ENCODE results near the gene FDXR.
A peak's percentile ranks its signal among the peaks of the same experiment; 100 is the strongest.
"Not testable (repeated sequence)": the region's sequence is repeated elsewhere in the genome, so short reads cannot be mapped to it uniquely, and the experiment has no call there.

Gene FDXR

DNA sequence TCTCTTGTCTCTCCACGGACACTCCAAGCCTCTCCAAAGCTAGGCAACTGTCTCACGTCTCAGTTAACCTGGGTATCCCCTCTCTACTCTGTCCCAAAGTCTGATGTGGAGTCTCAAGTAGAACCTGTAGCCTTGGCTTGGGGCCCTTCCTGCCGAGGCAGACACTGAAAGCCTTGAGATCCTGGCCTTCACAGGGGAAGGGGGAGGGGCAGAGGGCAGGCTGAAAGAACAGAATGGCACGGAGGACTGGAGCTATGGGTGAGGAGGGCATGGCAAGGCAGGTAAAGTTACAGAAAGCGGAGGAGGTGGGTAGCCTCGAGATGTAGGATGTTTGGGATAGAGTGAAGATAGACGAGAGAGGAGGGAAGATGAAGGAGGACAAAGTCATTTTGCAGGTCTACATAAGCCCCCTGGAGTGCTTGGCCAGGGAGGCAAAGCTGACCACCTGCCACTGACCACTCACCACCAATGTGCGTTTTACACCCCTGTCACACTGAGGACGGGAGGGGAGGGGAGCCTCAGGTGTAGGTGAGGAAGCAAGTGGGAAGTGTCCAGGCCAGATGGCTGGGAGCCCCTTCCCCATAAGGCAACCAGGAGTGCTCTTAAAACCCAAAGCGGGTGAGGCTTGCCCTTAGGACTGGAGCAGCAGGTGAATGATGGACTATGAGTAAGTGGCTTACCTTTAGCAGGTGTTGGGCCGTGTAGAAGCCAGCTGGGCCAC lies 1.3 kb downstream of the FDXR start:
- no peak for DNase-seq

DNA sequence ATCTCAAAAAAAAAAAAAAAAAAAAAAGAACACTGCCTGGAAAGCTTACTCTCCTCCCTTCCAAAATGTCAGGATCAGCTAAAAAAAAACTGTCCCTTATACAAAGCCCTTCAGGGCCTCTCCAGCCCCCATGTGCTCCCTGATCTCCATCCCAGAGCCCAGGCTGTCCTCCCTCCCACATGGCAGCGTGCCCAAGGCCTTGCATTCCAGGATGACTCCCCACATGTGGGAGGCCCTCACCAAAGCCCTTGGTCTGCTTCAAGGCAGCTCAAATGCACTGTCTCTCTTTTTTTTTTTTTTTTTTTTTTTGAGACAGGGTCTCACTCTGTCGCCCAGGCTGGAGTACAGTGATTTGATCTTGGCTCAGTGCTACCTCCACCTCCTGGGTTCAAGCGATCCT lies 2.3 kb downstream of the FDXR start:
- DNase-seq, result no peak

DNA sequence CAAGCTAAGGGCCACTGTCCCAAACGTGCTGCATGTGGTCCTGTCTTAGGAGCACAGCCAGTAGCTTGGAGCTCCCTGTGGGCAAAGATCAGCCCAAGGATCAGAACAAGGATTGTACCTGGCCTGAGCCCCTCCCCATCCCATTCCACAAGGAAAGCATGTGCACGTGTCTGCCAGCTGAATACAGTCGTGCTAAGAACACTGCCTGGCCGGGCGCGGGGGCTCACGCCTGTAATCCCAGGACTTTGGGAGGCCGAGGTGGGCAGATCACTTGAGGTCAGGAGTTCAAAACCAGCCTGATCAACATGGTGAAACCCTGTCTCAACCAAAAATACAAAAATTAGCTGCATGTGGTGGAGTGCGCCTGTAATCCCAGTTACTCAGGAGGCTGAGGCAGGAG lies 2.8 kb downstream of the FDXR start:
- DNase-seq, result not testable (repeated sequence)

DNA sequence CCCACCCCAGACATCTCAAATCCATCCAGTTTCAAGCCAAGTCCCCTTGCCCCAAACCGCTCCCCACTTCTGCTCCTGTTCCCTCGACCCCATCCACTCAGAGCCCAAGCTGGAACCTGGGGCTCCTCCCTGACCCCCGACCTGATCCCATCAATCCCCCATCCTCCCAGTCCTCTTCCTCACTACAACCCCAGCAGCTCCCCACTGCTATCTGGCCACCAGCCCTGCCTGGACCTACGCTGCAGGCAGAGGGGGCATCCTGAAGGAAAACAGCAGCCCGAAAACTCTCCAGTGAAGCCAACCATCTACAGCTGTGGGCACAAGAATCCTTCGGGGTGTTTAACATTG lies 3.9 kb downstream of the FDXR start:
- no peak for DNase-seq

DNA sequence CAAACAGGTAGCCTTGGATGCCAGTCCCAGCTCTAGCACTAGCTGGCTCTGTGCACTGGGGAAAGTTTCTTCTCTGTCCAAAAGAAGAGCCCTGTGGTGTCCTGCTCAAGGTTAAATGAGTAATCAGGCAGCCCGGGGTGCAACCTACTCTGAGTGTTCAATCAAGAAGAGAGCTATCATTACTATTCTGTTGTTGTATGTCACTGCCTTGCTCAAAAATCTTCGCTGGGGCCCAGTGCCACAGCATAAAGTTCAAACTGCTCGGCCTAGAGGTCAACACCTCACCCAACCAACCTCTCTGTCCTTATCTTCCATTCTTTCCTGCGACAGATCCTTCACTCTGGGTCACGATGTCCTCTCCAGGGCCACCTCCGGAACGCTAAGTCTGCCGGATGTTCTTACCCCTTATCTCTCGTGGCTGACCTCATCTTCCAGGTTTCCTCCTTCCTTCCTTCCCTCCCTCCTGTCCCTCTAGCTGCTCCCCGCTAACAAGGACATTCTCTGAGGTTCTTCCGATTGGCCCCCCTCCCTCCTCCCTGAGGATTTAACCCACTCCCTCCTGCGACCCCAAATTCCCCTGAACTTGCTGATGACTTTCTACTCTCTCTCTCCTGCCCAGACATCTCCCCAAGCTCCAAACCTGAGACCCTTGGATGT lies 4.4 kb downstream of the FDXR start:
- no peak for DNase-seq

DNA sequence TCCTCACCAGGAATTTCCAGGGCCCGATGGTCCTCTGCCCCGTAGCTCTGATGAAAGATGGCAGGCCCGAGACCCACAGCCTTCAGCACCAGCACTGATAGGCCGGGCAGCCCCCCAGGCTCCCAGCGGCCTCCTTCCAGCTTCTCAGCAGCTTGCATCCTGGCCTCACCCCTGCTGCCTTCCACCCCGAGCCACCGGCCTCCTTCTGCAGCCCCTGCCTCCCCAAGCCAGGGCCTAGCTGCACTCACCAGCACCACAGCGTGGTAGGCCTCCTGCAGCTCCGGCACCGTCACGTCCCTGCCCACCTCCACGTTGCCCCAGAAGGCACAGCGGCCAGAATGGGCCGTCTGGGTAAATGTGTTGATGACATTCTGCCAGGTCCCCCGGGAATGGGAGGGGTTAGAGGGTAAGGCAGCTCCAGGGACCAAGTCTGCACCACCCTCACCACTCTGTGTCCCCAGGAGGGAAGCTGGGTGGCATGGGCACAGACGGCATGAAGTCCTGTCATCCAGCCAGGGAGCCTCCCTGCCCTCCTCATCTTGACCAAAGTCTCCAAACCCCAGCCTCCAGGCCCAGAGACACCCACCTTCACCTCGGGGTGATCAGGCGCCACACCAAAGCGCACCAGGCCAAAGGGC lies 6.5 kb downstream of the FDXR start:
- DNase-seq, result no peak

DNA sequence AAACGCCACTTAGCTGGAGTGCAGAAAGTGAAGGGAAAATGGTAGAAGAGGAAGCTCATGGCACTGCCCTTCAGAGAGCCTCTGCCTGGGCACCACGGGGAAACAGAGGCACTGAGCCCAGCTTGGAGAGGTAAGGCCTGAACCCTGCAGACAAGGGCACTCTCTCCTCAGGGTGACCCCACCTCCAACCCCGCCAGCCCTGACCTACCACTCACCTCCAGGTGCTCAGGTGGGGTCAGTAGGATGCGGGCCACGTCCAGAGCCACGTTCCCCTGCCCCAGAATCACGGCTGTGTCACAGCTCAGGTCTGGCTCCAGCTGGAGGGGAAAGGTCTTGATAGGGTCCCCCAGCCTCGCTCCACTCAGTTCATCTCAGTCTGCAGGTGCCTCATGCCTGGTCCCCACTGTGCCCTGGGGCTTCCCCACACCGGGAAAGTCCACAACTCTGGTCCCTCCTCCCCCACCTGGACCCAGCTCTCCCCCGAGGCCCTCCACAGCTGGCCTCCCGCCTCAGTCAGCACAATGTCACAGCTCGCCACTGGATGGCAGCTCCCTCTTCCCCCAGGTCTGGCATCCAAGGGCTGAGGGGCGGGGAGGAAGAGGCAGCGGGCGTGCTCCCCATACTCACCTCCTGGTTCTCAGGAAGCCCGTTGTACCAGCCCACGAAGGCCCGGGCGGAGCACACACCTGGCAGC lies 7.1 kb downstream of the FDXR start:
- DNase-seq, result no peak

DNA sequence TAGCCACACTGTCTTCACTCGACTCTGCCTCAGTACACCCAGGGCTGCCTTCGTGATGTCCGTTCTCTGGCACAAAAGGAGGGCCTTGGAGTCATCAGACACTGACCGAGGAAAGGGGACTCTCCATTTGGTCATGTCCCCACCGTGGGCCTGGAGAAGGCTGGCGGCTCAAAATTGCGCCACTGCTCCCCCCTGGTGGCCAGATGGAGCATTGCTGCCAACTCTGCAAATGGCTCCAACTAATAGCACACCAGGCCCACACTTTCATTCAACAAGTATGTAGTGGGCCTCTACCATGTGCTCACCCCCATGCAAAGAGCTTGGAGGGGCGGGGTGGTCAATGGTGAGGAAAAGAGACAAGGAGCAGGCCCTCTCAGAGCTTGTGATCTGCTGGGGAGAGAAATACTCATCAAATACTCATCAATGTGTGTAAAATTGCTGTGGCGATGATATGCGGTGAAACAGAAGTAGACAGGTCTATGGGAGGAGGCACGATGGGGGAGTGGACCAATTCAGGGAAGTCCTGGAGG lies 7.9 kb downstream of the FDXR start:
- DNase-seq, result peak; percentile 77

DNA sequence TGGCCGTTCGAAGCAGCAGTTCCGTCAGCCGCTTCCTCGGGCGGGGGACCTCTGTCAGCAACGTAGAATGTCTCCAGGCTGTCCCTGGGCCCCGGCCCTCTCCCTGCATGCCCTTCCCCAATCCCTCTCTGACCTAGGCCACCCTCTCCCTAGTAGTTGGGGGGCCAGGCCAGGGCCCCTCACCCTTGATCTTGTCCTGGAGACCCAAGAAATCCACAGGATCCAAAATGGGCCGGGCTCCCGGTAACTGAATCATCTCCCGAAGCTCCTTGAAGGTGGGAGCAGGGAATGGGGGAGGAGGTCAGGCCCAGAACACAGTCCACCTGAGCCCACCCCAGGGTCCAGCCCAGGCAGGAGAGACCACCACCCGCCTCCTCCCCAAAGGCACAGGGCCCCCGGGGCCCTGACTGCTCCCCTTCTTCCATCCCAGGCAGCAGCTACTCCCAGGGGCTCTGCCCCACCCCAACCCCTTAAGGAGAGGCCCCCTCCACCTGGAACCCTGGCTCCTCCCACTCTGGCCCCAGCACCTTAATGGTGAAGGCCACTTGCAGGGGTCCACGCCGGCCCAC lies 8.4 kb downstream of the FDXR start:
- no peak for DNase-seq

DNA sequence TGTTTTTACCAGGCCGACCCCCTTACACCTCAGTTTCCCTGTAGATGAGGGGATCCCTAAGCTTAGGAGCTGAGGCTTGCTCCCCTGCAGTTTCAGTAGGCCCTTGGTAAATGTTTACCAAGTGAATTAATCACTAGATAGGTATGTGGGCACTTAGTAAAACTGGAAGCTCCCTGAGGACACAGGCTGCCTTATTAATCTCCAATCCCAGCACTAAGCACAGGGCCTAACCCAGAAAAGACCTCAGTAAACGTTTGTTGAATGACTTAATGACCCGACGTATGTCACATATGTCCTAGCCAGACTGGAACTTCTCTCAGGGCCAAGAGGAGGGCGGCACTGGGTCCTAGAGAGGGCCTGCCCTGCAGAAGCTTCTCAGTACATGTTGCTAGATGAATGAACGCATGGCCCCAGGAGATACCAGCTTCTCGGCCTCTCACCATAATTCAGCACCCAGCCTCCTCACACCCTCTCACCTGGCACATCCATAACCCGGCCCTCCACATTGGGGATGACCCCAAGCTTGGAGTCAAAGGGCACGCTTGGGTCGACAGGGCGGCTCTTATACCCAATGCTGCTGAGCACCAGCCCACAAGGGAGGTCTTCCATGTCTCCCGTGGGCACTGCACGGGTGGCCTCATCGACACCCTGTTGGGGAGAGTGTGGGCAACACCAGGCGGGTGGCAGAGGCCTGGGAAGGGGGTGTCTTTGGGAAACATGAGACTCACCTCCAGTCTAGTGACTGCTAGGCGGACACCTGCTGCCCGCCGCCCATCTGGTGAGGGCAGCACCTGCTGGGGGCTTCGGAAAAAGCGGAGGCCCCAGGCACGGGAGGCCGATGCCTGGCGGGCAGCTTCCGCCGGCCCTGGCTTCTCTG lies 9.1 kb downstream of the FDXR start:
- DNase-seq, result no peak

DNA sequence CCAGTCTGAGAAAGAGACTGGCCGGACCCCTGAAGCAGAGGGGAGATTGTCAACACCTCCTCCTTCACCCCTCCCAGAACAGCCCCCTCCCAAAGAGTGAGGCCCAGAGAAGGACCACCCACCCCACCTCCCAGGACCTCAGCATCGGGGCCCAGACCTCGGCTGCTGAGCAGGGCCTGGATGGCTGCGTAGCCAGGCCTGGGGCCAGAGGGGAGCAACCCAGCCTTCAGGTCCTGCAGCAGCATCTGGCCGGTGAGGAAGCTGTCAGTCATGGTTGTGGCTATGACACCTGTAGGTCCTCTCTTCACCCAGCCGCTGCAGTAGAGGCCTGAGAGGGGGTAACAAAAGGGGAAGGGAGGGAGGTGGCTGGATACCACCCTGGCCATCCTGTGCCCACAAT lies 9.9 kb downstream of the FDXR start:
- DNase-seq, result no peak

DNA sequence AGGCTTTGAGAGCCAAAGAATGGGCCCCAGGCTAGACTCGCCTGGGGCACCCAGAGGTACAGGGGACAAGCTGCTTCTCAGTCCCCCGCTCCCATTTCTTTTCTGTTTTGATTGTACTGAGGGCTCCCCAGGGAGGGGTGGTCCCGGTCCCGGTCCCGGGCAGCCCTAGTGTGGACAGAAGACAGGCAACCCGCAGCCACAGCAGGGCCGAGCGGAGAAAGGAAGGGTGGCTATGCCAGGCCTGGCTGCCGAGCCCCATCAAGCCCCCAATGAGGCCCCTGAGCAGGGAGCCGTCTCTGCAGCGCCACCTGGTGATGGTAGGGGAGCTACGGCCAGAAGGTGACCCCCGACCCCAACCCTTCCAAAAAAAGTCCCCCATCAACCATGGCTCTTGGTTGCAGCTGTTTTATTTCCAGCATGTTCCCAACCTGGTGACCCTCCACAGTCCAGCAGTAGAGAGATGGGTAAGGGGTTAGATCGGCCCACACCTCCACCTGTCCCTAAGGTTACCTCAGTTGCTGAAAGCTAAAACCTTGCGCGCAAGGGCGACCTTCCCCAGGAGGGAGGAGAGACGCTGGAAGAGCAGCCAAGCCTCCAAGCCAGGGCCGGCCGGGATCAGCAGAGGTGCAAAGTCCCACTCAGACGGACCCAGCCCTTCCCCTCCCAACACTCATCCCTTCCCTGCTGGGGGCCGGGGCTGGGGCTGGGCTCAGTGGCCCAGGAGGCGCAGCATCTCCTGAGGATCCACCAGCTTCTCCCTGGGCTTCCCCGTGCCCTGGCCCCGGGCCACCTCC lies 10.5 kb downstream of the FDXR start:
- DNase-seq, result peak; percentile 72

DNA sequence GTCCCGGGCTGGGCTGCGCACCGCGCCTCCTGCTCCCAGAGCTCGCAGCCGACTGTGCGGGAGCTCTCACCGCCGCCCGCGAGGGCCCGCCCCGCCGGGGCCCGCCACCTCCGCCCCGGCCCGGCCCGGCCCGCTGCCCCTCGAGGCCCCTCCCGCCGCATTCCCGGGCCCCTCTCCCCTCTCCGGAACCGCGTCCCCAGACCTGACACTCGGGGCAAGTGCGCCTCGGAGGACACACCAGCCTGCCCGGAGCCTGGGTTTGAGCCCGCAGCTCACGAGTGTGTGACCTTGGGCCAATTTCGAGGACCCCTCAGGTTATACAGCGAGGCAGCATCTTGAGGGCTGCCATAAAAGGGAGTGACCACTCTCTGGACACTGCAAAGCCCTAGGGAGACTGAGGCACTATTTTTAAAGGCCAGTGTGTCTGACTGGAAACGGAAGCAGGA lies 11.1 kb downstream of the FDXR start:
- no peak for DNase-seq

DNA sequence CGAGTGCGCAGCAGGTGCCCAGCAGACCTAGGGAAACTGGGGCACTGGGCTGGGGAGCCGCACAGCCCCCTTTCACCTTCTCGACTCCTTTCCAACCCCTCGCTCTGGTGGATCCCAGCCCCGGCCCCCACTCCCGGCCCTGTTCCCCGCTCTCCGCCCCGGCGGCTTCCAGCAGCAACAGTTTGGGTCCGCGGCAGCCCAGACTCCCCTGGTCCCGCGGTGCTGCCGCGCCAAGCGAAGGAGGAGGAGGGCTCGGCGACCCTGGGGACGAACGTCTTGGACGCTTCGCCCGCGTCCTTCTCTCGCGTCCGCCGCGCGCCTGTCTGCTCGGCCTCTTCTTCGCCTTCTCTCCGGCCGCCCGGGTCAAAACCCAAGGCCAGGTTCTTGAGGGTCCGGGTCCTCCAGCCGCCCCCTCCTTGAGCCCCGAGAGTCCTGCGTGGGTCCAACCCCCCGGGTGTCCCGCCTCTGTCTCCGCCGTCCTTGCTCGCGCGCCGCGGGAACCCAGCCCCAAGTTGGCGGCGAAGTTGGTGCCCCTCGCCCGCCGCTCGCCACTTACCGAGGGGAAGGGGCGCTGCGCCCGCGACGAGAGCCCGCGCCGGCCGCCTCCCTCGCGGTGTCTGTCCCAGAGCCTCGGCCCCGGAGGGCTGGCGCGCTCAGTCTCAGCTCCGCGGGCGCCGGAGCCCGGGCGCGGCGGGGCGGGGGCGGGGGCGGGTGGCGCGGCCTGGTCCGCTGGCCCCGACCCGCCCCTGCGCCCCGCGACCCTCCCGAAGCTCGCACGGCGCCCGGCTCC lies 11.7 kb downstream of the FDXR start:
- no peak for DNase-seq

DNA sequence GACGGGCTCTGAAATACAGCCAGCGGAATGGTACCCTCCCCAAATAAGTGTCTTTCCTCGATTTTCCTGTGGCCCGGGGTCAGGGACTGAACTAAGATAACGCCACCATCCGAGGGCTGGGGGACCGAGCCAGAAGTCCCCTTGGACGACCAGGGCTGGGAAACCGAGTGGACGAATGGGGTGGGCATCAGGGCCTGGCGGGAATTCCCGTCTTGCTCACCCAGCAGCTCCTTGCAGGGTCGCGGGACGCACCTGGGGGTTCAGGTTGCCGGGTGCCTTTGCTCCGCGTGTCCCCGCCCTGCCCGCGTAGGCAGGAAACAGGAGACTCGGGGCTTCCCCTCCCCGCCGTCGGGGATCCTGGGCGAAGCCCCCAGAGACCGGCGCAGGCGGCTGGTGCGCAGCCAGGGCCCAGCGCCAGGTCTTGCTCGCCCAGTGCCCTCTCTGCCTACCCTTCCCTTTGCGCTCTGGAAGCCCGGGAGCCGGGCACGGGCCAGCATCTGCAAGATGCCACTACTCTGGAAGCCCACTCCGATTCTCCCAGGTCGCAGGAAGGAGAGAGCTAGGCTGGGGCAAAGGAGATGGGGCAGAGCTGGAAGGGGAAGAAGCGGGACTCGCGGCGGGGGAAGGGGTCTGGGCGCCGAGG lies 12.4 kb downstream of the FDXR start:
- no peak for DNase-seq

DNA sequence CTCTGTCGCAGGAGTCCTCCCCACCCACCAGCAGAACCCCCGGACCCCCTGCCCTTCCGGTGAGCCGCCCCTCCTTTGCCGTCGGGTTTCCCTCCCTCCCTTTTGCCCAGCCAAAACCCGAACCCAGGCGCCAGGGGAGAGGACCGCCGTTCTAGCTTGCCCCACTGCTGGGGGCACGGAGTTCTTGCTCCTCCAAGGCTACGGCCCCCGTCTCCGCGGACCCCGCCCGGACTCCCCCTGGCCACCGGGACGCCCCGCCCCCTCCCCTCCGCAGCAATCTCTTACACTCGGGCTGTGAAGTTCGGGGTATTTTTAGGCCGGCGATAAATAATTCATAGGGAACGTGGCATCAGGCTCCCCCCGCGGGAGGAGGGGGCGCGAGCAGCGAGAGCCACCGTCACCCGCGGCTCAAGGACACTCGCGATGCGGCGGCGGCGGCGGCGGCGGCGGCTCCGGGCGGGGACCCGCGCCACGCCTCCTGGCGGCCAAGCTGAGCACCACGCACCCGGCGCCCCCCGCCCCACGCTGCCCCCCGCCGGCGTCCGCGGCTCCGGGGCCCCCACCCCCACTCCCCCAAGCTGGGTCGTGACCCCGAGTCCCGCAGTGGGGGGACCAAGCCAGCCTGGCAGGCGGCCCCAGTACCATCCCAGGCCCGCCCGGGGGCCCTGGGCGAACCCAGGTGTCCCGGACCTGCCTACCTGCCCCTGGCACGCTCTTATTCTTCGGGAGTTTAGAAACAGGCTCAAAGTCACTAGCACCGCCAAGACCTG lies 13.2 kb downstream of the FDXR start, which contains the start of gene GRIN2C:
GRIN2C (minus strand) TSS at position 427 of the 770 bp plus-strand sequence. CDS start 4,793 bp downstream, outside the sequence.
- peak; percentile 37 for DNase-seq

DNA sequence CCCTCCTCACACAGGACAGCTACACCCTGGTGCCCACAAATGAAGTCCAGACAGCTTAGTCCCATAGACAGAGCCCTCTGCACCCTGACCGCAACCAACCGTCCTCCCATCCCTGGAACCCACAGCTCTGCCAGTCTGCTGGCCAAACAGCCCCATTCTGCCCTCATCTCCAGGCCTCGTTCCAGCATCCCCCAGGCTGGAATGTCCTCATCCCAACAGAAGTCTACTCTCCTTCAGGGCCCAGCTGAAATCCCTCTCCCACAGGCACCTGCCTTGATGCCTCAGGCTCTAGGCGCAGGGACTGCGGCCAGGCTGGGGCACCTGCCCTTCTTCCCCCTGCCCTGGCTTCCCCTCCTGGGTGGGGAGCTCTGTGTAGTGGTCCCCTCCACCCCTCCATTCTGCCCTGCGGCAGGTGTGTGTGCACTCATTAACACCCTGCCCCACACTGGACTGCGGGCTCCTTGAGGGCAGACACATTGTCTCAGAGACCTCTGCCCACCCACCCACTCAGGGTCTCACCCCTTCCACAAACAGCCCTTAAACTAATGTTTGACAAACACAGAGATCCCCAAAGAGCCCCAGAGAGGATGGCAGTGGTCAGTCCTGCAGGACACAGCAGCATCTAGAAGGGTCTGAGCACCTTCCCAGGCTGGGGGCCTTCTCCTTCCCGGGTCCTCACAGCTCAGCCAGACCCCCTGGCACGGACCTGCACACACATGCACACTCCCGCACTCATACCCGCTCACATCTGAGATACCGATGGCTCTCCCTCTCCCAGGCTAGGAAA lies 13.9 kb downstream of the FDXR start:
- DNase-seq, result no peak

DNA sequence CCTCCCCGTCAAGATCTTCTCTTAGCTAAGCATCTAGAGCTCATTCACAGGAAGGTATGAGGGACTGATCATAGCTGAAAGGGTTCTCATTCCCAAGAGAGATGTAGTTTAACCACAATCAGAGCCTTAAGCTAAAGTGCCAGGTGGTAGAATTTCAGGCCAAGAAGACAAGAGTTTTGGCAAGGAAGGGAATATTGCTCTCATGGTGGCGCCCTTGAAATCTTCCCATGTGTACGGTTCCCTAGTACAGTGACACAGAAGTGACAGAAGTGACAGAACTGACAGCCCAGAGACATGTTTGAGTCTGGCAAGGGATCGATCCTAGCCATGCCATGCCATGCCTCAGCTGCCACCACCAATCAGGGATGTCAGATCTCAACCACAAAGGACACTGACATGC lies 15.6 kb downstream of the FDXR start:
- DNase-seq, result no peak
